SK-N-MC (cell line): ENCODE measurements around the gene MKRN1.

Experiments used
- EZH2 ChIP-seq: fragments of 200-600 bp; sonication (generic); IDR thresholded peaks from one replicate; pipeline ENCODE4 v1.6.1; 2017; ENCODE audit warnings: antibody characterized with exemption
- POLR2AphosphoS5 ChIP-seq: IDR thresholded peaks from 2 replicates; pipeline ENCODE4 v1.6.1; 2012; ENCODE audit warnings: mild to moderate bottlenecking, low read depth, low read length, borderline replicate concordance

DNA sequence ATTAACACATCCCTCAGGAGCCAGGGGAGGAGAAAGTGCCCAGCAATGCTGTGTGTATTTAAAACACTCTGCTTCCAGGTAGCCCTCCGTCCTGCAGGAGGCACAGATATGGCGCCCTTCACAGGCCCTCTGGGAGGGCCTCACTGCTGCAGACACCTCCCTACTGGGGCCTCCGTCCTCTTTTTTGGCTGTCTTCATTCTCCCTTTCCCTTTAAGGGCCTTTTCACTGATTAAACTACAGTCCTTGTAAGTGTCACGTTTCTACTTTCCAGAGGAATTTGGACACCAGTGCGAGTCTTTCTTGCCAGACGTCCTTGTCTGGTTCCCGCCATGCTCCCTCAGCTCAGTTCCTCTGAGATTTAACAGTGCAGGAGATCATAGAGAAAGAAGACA is 39.7 kb upstream of the MKRN1 start:
- TF ChIP-seq EZH2 (no peak), POLR2AphosphoS5 (no peak)
